HG03432 (cell line): ENCODE results near the gene COL27A1.
"Not testable (repeated sequence)": the region's sequence is repeated elsewhere in the genome, so short reads cannot be mapped to it uniquely, and the experiment has no call there.

Source experiments
- ATAC-seq: cut with Tn5 transposase; IDR thresholded peaks from one replicate; pipeline ENCODE4 v1.9.1; 2021; ENCODE audit warnings: mild to moderate bottlenecking, moderate library complexity; ENCODE audit not compliant: unreplicated experiment

COL27A1 gene

DNA sequence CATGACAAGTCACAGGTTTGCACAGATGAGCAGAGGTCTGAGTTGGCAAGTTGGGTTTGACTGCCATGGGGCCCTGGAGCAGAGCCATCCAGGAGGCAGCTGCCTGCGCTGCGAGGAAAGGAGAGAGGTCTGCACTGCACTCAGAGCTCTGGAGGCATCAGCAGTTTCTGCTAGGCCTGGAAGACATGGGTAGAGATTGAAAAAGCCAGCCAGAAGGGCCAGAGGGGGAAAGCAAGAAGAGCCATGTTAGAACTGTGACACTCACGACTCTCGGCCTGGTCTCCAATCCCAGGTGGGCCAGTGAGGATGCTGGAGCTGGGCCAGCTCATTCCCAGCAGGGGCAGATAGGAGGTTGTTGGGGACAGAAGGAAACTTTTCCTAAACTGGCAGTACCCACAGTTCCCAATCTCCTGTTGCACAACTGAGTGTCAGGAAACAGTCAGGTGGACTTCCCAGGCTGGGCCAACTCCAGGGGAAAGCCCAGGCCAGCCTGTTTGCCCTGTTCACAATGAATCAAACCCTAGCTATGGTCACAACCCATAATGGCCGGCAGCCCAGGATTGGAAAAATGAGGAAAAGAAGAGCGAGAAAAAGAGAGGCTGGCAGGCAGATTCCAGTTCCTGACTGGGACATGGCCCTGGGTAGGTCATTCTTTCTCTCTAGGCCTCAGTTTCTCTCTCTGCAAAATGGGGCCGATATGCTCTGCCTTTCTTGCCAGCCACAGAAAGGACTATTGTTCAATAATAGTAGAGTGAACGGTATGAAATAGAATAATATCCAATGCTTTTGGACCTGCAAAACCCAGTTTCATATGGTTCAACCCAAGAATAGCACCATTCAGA, 159.8 kb downstream of the COL27A1 start:
- no peak for ATAC-seq

DNA sequence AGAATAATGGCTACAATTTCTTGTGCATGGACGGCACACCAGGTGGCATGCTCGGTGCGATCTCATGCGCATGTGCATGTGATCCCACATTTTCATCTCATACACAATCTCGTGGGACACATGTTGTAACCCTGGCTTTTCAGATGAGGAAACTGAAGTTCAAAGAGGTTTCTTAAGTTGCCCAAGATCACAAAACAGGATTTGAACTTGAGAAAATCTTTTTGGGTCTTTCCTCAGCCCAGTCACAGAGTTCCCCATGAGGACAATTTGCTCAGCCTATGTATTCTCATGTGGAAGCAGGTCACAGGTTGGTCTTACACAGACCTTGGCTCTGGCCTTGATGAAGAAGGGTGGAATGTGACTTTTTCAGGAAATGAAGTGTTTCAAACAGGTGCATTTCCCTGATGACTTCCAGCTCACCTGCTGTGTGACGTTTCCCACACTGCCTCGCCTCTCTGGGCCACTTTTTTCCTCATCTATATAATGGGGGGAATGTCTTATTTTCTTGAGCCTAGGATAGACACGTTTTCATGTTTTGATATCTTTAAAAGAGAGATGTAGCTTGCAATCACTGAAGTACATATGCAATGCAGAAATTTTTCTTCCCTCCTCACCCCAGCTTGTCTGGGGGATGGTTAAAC, 160.5 kb downstream of the COL27A1 start:
- ATAC-seq: no peak

DNA sequence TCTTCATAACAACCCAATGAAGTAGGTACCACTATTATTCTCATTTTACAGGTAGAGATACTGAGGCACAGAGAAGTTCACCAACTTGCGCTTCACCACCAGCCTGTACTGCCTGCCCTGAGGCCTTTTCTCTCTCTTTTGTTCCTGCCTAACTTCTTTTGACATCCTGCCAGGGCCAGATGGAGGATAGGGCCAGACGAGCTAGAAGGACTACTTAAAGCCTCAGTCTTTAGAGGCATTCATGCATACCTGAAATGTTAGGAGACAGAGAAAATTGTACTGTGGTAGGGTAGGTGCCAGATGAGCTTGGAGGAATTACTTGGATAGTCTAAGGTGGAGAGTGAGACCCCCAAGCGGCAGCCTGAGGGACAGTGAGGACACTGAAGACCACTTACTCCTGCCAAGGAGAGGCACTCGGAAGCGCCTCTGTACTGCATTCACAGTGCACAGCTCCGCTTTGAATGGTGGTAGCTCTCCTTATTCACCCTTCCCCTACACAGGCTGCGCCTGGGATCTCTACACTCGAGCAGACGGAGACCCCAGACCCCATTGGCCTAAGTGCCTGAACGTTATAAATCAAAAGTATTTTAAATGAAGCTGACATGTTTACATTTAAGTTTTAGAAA, 161.4 kb downstream of the COL27A1 start:
- no peak for ATAC-seq

DNA sequence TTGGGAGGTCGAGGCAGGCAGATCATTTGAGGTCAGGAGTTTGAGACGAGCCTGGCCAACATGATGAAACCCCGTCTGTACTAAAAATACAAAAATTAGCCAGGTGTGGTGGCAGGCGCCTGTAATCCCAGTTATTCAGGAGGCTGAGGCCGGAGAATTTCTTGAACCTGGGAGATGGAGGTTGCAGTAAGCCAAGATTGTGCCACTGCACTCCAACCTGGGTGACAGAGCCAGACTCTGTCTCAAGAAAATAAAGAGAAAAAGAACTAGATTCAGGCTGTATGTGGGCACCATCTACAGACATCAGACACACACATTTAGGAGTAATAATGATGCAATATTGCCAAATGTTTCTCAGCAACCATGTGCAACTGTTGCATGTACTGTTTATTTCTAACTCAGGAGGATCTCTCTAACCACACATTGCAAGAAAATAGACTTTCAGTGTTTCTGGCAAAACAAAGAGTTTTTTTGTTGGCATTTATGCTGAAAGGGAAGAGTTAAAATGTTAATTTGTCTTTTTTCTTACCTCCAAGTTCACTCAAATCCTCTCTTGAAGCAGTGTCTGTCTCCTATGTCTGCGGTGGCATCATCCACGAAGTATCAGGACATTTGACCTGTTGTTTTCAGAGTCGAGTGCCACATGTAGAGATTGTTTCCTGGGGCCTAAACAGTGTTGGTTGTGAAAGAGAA, 162.5 kb downstream of the COL27A1 start:
- no peak for ATAC-seq

DNA sequence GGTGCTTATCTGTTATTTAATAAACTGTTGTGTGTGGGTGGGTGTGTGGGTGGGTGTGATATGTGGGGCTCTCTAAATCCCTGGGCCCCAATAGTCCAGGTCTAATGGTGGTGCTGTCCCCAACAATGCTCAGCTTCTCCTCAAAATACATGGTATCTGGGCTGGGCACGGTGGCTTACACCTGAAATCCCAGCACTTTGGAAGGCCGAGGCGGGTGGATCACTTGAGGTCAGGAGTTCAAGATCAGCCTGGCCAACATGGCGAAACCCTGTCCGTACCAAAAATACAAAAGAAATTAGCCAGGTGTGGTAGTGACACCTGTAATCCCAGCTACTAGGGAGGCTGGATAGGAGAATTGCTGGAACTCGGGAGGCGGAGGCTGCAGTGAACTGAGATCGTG, 163.1 kb downstream of the COL27A1 start:
- ATAC-seq: no peak

DNA sequence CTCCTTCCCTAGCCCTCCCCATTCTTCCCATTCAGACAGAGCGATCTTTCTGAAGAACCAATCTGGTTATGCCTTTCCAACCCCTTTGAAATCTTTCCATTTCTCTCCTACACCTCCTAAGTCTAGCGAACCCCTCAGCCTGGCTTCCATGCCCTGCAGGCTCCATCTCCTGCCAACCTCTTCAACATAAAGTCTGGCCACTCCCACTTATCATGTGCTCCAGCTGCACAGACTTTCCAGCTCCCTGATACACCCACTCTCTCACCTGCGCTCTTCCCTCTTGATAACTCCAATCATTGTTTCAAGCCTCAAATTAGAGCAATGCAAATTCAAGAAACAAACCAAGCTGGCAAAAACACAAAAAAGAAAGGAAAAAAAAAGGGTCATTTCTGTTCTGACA, 163.8 kb downstream of the COL27A1 start:
- ATAC-seq: no peak

DNA sequence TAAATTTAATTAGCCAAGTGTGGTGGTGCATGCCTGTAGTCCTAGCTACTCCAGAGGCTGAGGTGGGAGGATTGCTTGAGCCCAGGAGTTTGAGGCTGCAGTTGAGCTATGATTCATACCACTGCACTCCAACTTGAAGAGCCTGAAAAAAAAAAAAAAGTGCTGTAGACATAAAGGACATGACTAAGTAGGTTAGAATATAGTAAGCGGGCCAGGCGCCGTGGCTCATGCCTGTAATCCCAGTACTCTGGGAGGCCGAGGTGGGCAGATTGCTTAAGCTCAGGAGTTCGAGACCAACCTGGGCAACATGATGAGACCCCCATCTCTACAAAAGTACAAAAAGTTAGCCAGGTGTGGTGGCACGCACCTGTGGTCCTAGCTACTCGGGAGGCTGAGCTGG, 165.4 kb downstream of the COL27A1 start:
- not testable (repeated sequence) for ATAC-seq

DNA sequence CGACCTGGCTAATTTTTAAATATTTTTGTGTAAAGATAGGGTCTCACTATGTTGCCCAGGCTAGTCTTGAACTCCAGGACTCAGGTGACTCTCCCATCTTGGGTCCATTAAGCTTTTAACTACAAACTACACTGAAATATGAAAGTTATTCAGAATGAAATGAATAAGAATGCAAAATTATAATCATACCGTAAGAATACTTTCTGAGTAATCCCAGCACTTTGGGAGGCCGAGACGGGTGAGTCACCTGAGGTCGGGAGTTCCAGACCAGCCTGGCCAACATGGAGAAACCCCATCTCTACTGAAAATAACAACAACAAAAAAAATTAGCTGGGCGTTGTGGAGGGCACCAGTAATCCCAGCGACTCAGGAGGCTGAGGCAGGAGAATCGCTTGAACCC, 166.4 kb downstream of the COL27A1 start:
- no peak for ATAC-seq

DNA sequence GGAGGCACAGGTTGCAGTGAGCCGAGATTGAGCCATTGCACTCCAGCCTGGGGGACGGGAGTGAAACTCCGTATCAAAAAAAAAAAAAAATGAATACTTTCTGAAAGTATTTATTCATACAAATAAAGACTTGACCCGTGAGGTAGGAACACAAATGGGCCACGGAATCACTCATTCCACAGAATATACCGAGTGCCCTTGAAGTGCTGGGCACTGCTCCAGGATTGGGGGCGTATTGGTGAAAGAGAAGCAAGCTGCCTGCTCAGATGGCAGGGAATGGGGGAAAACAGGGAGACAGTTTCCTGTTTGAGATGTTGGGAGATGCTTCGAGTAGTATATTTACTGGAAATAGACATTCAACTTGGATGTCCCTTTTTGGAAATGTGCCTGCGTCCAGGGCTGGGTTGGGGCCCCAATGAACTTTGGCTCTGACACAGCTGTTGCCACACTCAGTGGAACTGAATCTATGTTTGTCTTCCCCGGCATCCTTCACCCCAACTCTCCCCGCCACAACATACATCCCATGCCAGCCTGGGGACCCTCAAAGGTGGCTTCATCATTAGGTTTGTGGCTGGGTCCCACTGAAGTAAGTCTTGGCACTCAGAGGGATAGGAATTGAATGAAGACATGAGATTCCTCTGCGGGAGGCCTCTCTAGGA, 167.0 kb downstream of the COL27A1 start:
- ATAC-seq: not testable (repeated sequence)

DNA sequence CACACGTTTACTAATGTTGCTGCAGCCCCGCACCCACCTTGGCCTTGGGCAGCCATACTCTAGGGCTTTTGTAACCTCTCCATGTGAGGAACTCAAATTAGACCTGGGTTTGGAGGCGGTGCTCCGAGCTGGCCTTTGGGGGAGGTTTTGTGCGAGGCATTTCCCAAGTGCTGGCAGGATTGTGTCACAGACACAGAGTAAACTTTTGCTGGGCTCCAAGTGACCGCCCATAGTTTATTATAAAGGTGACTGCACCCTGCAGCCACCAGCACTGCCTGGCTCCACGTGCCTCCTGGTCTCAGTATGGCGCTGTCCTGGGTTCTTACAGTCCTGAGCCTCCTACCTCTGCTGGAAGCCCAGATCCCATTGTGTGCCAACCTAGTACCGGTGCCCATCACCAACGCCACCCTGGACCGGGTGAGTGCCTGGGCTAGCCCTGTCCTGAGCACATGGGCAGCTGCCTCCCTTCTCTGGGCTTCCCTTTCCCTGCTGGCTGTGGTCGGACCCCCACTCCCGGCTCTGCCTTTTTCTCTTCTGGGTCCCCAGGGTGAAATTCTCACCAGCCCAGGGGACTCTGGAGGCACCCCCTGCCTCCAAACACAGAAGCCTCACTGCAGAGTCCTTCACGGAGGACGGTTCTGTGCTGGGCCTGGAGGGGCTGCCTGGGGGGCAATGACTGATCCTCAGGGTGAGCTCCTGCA, 167.6 kb downstream of the COL27A1 start, which contains the start of gene ORM1:
Gene ORM1 (plus strand): TSS at position 268 of the 701 bp plus-strand sequence. CDS start 36 bp downstream, at position 304.
- ATAC-seq: not testable (repeated sequence)

DNA sequence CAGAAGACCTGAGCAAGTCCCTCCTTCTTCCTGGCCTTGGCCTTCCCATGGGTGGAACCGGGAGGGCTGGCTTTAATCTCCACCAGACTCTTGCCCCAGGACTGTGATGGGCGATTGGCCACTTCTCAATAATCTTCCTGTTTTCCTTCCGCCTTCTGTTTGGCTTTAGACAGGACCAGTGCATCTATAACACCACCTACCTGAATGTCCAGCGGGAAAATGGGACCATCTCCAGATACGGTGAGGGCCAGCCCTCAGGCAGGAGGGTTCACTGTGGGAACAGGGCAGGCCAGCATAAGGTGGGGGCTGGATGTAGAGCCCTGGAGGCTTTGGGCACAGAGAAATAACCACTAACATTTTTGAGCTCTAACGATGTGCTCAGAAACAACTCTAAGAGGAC, 168.5 kb downstream of the COL27A1 start:
- ATAC-seq: not testable (repeated sequence)

DNA sequence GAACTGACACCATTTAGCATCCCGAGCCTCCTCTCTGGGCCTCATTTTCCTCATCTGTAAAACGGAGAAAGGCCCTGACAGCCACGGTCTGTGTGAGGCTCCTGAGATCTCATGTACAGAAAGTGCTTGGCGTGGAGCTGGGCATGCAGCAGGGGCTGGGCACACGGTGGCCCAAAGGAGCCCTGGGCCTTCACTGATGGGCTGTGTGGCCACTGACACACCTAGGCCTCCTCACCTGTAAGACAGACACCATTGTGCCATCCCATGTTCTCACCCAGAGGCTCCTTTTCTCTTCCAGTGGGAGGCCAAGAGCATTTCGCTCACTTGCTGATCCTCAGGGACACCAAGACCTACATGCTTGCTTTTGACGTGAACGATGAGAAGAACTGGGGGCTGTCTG, 169.2 kb downstream of the COL27A1 start:
- no peak for ATAC-seq

DNA sequence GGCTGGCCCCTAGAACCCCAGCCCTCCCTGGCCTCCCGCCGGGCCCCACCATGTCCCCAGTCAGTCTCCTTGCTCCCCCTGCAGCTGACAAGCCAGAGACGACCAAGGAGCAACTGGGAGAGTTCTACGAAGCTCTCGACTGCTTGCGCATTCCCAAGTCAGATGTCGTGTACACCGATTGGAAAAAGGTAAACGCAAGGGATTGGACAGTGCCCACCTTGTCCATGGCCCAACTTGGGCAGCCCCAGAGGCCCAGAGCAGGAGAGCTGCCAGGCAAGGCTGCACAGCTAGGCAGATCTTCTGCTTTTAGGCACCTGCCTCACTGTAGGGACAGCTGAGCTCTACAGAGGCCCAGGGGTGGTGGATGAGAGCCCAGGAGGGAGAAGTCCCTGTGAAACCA, 169.6 kb downstream of the COL27A1 start:
- ATAC-seq: not testable (repeated sequence)

DNA sequence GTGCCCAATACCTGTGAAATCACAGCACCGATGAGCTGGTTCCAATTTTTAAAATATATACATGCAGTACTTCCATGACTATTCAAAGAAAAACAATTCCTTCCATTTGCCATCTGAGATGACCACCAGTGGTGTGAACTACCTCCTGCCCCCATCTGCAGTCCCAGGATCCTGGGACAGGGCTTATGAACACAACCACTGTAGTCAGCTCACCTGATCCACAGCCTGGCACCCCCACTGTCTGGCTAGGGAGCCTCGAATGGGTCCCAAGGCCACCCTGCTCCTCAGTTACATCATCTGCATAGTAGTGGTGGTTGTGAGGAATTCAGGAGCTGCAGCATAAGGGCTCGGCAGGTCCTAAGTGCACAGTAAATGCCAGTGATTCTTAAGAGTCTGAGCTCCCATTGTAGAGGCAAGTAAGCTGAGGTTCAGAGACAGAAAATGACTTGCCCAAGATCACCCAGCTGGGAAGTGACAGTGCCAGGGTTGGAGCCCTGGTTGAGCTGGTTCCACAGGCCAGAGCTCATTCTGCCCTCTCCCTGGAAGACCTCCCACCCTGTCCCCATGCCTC, 170.4 kb downstream of the COL27A1 start:
- ATAC-seq: not testable (repeated sequence)

DNA sequence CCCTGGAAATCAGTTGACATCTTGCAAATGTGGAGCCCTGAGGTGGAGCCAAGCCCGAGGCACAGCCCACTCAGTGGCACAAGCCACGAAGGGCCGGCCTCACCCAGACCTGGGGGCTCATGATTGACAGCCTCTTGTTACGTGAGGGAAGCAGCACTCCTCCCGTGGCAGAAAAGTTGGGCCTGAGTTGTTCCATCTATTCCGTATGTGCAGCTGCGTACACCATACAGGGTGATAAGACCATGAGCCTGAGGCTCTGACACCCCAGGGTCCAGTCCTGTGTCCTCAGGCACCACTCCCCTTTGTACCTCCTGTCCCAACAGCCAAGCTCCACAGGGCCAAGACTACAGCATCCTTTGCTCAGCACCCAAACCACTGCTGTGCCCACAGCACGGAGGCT, 172.4 kb downstream of the COL27A1 start:
- no peak for ATAC-seq

DNA sequence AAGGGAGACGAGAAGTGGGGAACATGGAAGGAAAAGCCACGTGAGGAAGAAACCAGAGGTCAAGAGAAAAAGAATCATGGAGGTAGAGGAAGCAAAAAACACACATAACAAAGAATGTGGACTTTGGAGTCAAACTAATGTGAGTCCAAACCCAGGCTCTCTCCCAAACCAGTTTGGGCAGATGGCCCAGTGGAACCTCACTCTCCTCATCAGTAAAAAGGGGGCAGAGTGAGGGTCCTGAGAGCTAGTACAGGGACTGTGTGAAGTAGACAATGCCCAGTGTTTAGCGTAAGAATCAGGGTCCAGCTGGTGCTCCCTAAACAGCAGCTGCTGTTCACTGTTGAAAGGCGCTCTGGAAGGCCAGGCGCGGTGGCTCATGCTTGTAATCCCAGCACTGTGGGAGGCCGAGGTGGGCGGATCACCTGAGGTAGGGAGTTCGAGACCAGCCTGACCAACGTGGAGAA, 173.1 kb downstream of the COL27A1 start:
- not testable (repeated sequence) for ATAC-seq

DNA sequence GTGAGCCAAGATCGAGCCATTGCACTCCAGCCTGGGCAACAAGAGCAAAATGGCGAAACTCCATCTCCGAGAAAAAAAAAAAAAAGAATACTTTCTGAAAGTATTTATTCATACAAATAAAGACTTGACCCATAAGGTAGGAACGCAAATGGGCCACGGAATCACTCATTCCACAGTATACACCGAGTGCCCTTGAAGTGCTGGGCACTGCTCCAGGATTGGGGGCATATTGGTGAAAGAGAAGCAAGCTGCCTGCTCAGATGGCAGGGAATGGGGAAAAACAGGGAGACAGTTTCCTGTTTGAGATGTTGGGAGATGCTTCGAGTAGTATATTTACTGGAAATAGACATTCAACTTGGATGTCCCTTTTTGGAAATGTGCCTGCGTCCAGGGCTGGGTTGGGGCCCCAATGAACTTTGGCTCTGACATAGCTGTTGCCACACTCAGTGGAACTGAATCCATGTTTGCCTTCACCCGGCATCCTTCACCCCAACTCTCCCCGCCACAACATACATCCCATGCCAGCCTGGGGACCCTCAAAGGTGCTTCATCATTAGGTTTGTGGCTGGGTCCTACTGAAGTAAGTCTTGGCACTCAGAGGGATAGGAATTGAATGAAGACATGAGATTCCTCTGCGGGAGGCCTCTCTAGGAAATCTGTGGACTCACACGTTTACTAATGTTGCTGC, 173.7 kb downstream of the COL27A1 start:
- not testable (repeated sequence) for ATAC-seq

DNA sequence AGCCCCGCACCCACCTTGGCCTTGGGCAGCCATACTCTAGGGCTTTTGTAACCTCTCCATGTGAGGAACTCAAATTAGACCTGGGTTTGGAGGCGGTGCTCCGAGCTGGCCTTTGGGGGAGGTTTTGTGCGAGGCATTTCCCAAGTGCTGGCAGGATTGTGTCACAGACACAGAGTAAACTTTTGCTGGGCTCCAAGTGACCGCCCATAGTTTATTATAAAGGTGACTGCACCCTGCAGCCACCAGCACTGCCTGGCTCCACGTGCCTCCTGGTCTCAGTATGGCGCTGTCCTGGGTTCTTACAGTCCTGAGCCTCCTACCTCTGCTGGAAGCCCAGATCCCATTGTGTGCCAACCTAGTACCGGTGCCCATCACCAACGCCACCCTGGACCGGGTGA, 174.3 kb downstream of the COL27A1 start, which contains the start of gene ORM2:
Gene ORM2 (plus strand): TSS at position 245 of the 398 bp plus-strand sequence. CDS start 36 bp downstream, at position 281.
- ATAC-seq: not testable (repeated sequence)

DNA sequence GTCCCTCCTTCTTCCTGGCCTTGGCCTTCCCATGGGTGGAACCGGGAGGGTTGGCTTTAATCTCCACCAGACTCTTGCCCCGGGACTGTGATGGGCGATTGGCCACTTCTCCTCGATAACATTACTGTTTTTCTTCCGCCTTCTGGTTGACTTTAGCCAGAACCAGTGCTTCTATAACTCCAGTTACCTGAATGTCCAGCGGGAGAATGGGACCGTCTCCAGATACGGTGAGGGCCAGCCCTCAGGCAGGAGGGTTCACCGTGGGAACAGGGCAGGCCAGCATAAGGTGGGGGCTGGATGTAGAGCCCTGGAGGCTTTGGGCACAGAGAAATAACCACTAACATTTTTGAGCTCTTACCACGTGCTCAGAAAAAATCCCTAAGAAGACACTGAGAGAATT, 175.3 kb downstream of the COL27A1 start:
- ATAC-seq: no peak
